Esophagus muscularis mucosa (tissue), 3 donors: ENCODE measurements around the gene BRMS1.
"Not testable (repeated sequence)": the region's sequence is repeated elsewhere in the genome, so short reads cannot be mapped to it uniquely, and the experiment has no call there.

Source experiments
- POLR2A ChIP-seq: fragments of 450-650 bp; IDR thresholded peaks from one replicate; pipeline ENCODE4 v1.6.1; 2017; ENCODE audit warnings: antibody characterized with exemption, moderate library complexity, mild to moderate bottlenecking, low read depth
- POLR2AphosphoS5 ChIP-seq, 2 donors: sonication (generic); formaldehyde crosslinking; IDR thresholded peaks; one replicate each; pipeline ENCODE4 v1.6.1; 2017; ENCODE audit warnings: antibody characterized with exemption in 2 of 2
- TF ChIP-seq, protein P1 (sequence below), 3 experiments: fragments of 200-600 bp in 2 of 3; fragments of 450-650 bp in 1 of 3; sonication (generic) in 2 of 3; IDR thresholded peaks; one replicate each; pipeline ENCODE4 v1.5.1; 2017 to 2019; ENCODE audit warnings: antibody characterized with exemption in 3 of 3, mild to moderate bottlenecking in 2 of 3, moderate library complexity in 1 of 3

DNA sequence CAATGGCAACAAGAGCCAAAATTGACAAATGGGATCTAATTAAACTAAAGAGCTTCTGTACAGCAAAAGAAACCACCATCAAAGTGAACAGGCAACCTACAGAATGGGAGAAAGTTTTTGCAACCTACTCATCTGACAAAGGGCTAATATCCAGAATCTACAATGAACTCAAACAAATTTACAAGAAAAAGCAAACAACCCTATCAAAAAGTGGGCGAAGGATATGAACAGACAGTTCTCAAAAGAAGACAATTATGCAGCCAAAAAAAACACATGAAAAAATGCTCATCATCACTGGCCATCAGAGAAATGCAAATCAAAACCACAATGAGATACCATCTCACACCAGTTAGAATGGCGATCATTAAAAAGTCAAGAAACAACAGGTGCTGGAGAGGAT, 24.6 kb downstream of the BRMS1 start:
- TF ChIP-seq POLR2AphosphoS5 (IDR thresholded peaks at IDR 0.05); POLR2A: not testable (repeated sequence)
- TF ChIP-seq, protein P1, sequence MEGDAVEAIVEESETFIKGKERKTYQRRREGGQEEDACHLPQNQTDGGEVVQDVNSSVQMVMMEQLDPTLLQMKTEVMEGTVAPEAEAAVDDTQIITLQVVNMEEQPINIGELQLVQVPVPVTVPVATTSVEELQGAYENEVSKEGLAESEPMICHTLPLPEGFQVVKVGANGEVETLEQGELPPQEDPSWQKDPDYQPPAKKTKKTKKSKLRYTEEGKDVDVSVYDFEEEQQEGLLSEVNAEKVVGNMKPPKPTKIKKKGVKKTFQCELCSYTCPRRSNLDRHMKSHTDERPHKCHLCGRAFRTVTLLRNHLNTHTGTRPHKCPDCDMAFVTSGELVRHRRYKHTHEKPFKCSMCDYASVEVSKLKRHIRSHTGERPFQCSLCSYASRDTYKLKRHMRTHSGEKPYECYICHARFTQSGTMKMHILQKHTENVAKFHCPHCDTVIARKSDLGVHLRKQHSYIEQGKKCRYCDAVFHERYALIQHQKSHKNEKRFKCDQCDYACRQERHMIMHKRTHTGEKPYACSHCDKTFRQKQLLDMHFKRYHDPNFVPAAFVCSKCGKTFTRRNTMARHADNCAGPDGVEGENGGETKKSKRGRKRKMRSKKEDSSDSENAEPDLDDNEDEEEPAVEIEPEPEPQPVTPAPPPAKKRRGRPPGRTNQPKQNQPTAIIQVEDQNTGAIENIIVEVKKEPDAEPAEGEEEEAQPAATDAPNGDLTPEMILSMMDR (IDR thresholded peaks at IDR 0.05) = not testable (repeated sequence)
